ENCODE measurements around the gene FAM174C. TPM values are rescaled to one million over a fixed set of nuclear protein-coding genes. Genes with fewer than 3 reads are reported as not detected.
"Not testable (repeated sequence)": the region's sequence is repeated elsewhere in the genome, so short reads cannot be mapped to it uniquely, and the experiment has no call there.

The FAM174C gene
- total RNA-seq, 2 experiments from 2014 or later, result 77.0 to 88.0 TPM

DNA sequence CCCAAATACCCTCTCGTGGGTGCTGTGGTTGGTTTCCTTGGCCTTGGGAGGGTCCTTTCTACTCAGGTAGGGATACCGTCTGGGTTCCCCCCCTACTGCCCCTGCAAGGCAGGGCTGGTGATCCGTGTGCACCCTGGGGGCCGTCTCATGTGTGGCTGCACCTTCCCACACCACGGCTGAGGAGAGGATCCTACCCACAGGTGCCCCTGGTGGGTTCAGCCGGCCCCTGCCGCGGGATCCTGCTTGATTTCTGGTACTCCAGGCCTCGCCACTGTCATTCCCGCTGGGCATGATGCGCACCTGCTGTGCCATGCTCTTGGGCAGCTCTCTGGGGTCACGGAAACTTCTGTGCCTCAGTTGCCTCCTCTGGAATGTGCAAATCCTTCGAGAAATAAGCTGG, 41.1 kb downstream of the FAM174C start:
- ChIA-PET POLR2A (interaction anchor here (1.0 kb wide), 1 partner anchor 11 kb away, joined by 3 read pairs; no protein-coding TSS in a partner anchor), CTCF (interaction anchor here (0.6 to 1.4 kb wide), 5 partner anchors 18 to 72 kb away, joined by 3 to 4 read pairs (median 3); a partner anchor contains a TSS)
- H3K27me3 Mint-ChIP-seq, result peaks cover 25% of the 10 kb centered on the region
- H3K4me1 Mint-ChIP-seq (ENCODE audit: low read depth), result no peaks in the 10 kb centered on the region
- ATAC-seq (no peak), DNase-seq (no peak)
- H3K4me3 Mint-ChIP-seq, result no peak overlapping the region
- intact Hi-C loops (cut with micrococcal nuclease), result no loop called here
- H3K36me3 Mint-ChIP-seq (ENCODE audit: low read depth), result no peaks in the 10 kb centered on the region
- H3K27ac Mint-ChIP-seq, result no peak overlapping the region
- no peaks in the 10 kb centered on the region for H3K9me3 Mint-ChIP-seq
- TF ChIP-seq, protein P1, sequence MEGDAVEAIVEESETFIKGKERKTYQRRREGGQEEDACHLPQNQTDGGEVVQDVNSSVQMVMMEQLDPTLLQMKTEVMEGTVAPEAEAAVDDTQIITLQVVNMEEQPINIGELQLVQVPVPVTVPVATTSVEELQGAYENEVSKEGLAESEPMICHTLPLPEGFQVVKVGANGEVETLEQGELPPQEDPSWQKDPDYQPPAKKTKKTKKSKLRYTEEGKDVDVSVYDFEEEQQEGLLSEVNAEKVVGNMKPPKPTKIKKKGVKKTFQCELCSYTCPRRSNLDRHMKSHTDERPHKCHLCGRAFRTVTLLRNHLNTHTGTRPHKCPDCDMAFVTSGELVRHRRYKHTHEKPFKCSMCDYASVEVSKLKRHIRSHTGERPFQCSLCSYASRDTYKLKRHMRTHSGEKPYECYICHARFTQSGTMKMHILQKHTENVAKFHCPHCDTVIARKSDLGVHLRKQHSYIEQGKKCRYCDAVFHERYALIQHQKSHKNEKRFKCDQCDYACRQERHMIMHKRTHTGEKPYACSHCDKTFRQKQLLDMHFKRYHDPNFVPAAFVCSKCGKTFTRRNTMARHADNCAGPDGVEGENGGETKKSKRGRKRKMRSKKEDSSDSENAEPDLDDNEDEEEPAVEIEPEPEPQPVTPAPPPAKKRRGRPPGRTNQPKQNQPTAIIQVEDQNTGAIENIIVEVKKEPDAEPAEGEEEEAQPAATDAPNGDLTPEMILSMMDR (IDR thresholded peaks at IDR 0.05), result no peak

DNA sequence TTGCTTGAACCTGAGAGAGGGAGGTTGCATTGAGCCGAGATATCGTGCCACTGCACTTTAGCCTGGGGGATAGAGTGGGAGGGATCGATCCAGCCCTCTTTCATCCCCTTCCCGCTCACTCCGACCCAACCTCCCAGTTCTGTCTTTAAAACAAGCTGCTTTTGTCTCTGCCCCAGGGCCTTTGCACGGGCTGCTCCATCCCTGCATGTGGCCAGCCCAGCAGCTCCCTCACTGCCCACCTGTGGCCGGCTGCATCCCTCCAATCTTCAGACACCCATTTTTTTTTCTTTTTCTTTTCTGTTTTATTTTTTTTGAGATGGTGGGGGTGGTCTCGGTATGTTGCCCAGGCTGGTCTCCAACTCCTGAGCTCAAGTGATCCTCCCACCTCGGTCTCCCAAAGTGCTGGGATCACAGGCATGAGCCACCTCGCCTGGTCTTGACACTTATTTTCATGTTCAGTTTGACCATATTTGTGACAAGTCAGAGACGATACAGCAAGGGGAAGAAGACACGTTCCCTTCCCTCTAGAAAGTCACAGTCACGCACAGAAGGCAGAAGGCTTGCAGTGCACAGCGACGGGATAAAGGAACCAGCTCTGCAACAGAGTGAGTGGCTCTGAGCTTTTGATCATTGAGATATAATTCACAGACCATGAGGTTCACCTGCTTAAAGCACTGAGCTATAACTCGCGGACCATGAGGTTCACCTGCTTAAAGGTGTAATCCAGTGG, 42.1 kb downstream of the FAM174C start:
- ChIA-PET POLR2A (no interaction called here), CTCF (interaction anchor here (0.7 to 1.4 kb wide), 3 partner anchors 73 to 1987 kb away, joined by 3 read pairs; no protein-coding TSS in a partner anchor)
- no peak overlapping the region for H3K27ac Mint-ChIP-seq
- intact Hi-C loops (cut with micrococcal nuclease), result no loop called here
- H3K27me3 Mint-ChIP-seq, result peaks cover 26% of the 10 kb centered on the region
- no peak for DNase-seq
- ATAC-seq, result no peak
- no peaks in the 10 kb centered on the region for H3K36me3 Mint-ChIP-seq (ENCODE audit: low read depth)
- TF ChIP-seq, protein P1 (IDR thresholded peaks at IDR 0.05), result no peak
- H3K4me1 Mint-ChIP-seq (ENCODE audit: low read depth), result no peaks in the 10 kb centered on the region
- no peaks in the 10 kb centered on the region for H3K9me3 Mint-ChIP-seq
- no peak overlapping the region for H3K4me3 Mint-ChIP-seq

DNA sequence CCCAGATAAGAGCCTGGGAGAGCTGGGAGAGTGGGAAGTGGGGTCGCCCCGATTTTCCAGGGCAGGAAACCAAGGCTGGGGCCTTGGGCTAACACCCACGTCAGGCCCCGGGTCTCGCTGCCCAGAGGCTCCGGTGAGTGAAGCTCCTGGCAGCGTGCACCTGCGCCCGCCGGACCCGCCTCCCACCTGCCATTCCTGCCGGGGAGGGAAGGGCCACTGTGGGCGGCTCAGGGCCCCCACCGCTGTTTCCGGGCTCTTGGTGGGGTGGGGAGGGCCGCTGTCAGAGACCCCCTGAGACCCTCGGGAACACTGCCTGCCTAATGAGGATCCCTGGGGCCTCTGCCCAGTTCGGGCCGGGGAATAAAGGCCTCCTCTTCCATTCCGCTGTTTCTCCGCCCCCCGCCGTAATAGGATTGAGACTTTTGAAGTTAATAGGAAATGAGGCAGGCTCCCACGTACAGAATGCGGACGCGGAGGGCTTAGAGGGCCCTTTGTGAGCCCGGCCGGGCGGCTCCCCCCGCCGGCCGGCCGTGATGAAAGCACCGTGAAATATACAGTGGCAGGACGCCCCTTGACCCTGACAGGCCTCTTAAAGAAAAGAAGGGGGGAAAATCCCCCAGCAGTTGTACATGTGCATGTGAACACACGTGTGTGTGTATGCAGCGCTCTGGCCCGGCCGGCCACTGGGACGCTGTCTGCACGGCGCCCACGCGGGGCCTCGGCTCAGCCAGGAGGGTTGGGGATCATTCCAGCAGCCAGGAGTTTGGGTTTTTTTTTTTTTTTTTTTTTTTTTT, 43.5 kb downstream of the FAM174C start:
- TF ChIP-seq, protein P1 (IDR thresholded peaks at IDR 0.05), result no peak
- ChIA-PET CTCF (interaction anchor here (1.4 kb wide), 1 partner anchor 227 kb away, joined by 3 read pairs; no protein-coding TSS in a partner anchor), POLR2A (no interaction called here)
- no peaks in the 10 kb centered on the region for H3K4me1 Mint-ChIP-seq (ENCODE audit: low read depth)
- DNase-seq (no peak), ATAC-seq (no peak)
- no peaks in the 10 kb centered on the region for H3K9me3 Mint-ChIP-seq
- intact Hi-C loops (cut with micrococcal nuclease), result no loop called here
- H3K36me3 Mint-ChIP-seq (ENCODE audit: low read depth), result no peaks in the 10 kb centered on the region
- no peak overlapping the region for H3K27ac Mint-ChIP-seq
- H3K4me3 Mint-ChIP-seq, result no peak overlapping the region
- H3K27me3 Mint-ChIP-seq, result peaks cover 33% of the 10 kb centered on the region

DNA sequence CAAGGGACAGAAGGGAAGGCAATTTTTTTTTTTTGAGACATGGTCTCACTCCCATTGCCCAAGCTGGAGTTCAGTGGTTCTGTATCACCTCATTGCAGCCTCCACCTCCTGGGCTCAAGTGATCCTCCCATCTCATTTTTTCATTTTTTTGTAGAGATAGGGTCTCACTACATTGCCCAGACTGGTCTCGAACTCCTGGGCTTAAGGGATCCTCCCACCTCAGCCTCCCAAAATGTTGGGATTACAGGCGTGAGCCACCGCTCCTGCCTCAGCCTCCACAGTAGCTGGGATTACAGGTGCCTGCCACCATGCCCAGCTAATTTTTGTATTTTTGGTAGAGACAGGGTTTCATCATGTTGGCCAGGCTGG, 44.9 kb downstream of the FAM174C start:
- H3K4me3 Mint-ChIP-seq; CTCF ChIA-PET; ATAC-seq; H3K36me3 Mint-ChIP-seq (ENCODE audit: low read depth); H3K27ac Mint-ChIP-seq; POLR2A ChIA-PET; intact Hi-C loops (cut with micrococcal nuclease); H3K4me1 Mint-ChIP-seq (ENCODE audit: low read depth); DNase-seq; H3K9me3 Mint-ChIP-seq: not testable (repeated sequence)
- peaks cover 40% of the 10 kb centered on the region for H3K27me3 Mint-ChIP-seq

DNA sequence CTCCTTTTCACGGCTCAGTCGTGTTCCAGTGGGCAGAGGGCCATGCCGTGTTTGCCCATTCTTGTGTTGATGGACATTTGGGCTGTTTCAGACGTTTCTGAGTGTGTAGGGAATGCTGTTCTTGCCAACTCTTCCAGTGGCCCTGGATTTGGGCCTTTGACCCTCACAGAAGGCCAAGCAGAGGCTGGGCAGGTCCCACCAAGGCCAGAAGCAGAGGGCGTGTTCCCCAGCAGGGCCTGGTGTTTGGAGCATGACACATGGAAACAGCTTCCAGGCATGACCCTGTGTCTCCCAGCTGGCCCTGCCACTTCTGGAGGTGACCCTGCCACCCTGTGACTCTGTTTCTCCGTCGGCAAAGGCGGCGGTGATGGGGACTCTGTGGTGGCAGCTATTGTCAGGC, 46.2 kb downstream of the FAM174C start:
- Mint-ChIP-seq H3K4me3 (no peak overlapping the region), H3K27ac (no peak overlapping the region), H3K36me3 (ENCODE audit: low read depth) (no peaks in the 10 kb centered on the region), H3K27me3 (peaks cover 39% of the 10 kb centered on the region), H3K4me1 (ENCODE audit: low read depth) (no peaks in the 10 kb centered on the region), H3K9me3 (no peaks in the 10 kb centered on the region)
- CTCF ChIA-PET, result no interaction called here
- intact Hi-C loops (cut with micrococcal nuclease), result no loop called here
- TF ChIP-seq, protein P1 (IDR thresholded peaks at IDR 0.05), result no peak
- DNase-seq (no peak), ATAC-seq (no peak)
- POLR2A ChIA-PET, result no interaction called here

Data from activated CD8-positive, alpha-beta T cell treated with anti-CD3 and anti-CD28 coated beads for 36 hours (primary cell).